B cell (primary cell): ENCODE measurements around the gene STK17B.

Source experiments
- EZH2 ChIP-seq: IDR thresholded peaks from 2 replicates; pipeline ENCODE4 v1.6.1; 2012; ENCODE audit warnings: borderline replicate concordance, low read depth, mild to moderate bottlenecking, moderate library complexity, low read length; ENCODE audit not compliant: insufficient read depth, poor library complexity, severe bottlenecking
- TF ChIP-seq, protein P1 (sequence below): fragments of 200-600 bp; IDR thresholded peaks from one replicate; pipeline ENCODE4 v1.8.0; 2022; ENCODE audit warnings: antibody characterized with exemption, mild to moderate bottlenecking

DNA sequence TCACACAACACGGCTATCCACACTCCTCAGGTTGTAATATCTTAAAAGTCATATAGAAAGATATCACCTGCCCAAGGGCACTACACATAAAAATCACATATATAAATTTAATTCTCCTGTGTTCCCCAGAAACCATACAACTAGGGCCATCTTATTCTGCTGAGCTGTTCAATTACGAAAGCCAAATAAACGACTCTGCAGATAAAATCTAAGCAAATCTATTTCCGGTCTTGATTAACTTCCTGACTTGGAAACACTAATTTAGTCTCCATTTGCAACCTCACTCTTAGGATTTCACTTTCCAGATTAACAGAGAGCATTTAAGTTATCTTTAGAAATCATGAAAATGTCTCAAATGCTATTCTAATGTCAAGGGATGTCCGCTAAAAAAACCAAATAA lies 23.9 kb upstream of the STK17B start:
- TF ChIP-seq, protein P1, sequence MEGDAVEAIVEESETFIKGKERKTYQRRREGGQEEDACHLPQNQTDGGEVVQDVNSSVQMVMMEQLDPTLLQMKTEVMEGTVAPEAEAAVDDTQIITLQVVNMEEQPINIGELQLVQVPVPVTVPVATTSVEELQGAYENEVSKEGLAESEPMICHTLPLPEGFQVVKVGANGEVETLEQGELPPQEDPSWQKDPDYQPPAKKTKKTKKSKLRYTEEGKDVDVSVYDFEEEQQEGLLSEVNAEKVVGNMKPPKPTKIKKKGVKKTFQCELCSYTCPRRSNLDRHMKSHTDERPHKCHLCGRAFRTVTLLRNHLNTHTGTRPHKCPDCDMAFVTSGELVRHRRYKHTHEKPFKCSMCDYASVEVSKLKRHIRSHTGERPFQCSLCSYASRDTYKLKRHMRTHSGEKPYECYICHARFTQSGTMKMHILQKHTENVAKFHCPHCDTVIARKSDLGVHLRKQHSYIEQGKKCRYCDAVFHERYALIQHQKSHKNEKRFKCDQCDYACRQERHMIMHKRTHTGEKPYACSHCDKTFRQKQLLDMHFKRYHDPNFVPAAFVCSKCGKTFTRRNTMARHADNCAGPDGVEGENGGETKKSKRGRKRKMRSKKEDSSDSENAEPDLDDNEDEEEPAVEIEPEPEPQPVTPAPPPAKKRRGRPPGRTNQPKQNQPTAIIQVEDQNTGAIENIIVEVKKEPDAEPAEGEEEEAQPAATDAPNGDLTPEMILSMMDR: no peak
- no peak for TF ChIP-seq EZH2
